ENCODE data around the gene MMP24. TPM values are rescaled to one million over a fixed set of nuclear protein-coding genes. Genes with fewer than 3 reads are reported as not detected.

Gene MMP24
- total RNA-seq, 1 experiment from 2014 or later: 7.1 TPM

GRCh38 chr20:35286899-35287508 is 60.5 kb downstream of the MMP24 start:
- DNase-seq (ENCODE audit: low read depth, low spot score): no peak
- ChIA-PET POLR2A (no interaction called here), CTCF (no interaction called here)
- H3K27ac ChIP-seq (ENCODE audit: low read length): no peak overlapping the region
- in situ Hi-C loops (cut with HindIII; ENCODE audit: low pct_unique_long_range_greater_than_20kb, low sequenced_read_pairs) (no loop called here), intact Hi-C loops (cut with micrococcal nuclease; ENCODE audit: unreplicated experiment) (no loop called here)
- no TSS peak for BruUV-seq (replicated peaks)
- TF ChIP-seq SIN3A (IDR thresholded peaks at IDR 0.05; ENCODE audit: borderline replicate concordance, insufficient read depth, low read depth, low read length): no peak
- TF ChIP-seq POLR2AphosphoS5 (IDR thresholded peaks at IDR 0.05; ENCODE audit: low read depth, low read length): no peak
- no peak for TF ChIP-seq CTCF (IDR thresholded peaks at IDR 0.05)
- no peak for TF ChIP-seq REST (IDR thresholded peaks at IDR 0.05; ENCODE audit: insufficient read depth in 1 of 2, low read depth in 2 of 2, low read length in 1 of 2)
- TF ChIP-seq TCF7L2 (IDR thresholded peaks at IDR 0.05; ENCODE audit: low read depth, low read length): no peak
- peaks cover 10% of the 10 kb centered on the region for H3K4me1 ChIP-seq (ENCODE audit: control insufficient read depth, insufficient read depth, low read length)
- H3K36me3 ChIP-seq (ENCODE audit: control insufficient read depth, insufficient read depth, low read length): no peaks in the 10 kb centered on the region
- H3K27me3 ChIP-seq (ENCODE audit: control insufficient read depth, insufficient read depth, low read length): no peaks in the 10 kb centered on the region
- no peaks in the 10 kb centered on the region for H3K9me3 ChIP-seq (ENCODE audit: control insufficient read depth, insufficient read depth, low read depth, low read length)
- no peak overlapping the region for H3K4me3 ChIP-seq (ENCODE audit: low read depth in 2 of 2, low read length in 2 of 2)
- no peak for ATAC-seq

GRCh38 chr20:35287509-35288324 is 61.2 kb downstream of the MMP24 start:
- no peak overlapping the region for H3K27ac ChIP-seq (ENCODE audit: low read length)
- ChIA-PET POLR2A (interaction anchor here (1.2 kb wide), 1 partner anchor 9 kb away, joined by 7 read pairs; no protein-coding TSS in a partner anchor), CTCF (no interaction called here)
- TF ChIP-seq TCF7L2 (IDR thresholded peaks at IDR 0.05; ENCODE audit: low read depth, low read length) (no peak), CTCF (IDR thresholded peaks at IDR 0.05) (no peak), REST (IDR thresholded peaks at IDR 0.05; ENCODE audit: insufficient read depth in 1 of 2, low read depth in 2 of 2, low read length in 1 of 2) (no peak), POLR2AphosphoS5 (IDR thresholded peaks at IDR 0.05; ENCODE audit: low read depth, low read length) (no peak), SIN3A (IDR thresholded peaks at IDR 0.05; ENCODE audit: borderline replicate concordance, insufficient read depth, low read depth, low read length) (no peak)
- DNase-seq (ENCODE audit: low read depth, low spot score): no peak
- no peaks in the 10 kb centered on the region for H3K9me3 ChIP-seq (ENCODE audit: control insufficient read depth, insufficient read depth, low read depth, low read length)
- H3K27me3 ChIP-seq (ENCODE audit: control insufficient read depth, insufficient read depth, low read length): no peaks in the 10 kb centered on the region
- intact Hi-C loops (cut with micrococcal nuclease; ENCODE audit: unreplicated experiment) (no loop called here), in situ Hi-C loops (cut with HindIII; ENCODE audit: low pct_unique_long_range_greater_than_20kb, low sequenced_read_pairs) (no loop called here)
- no TSS peak for BruUV-seq (replicated peaks)
- H3K36me3 ChIP-seq (ENCODE audit: control insufficient read depth, insufficient read depth, low read length): no peaks in the 10 kb centered on the region
- H3K4me3 ChIP-seq (ENCODE audit: low read depth in 2 of 2, low read length in 2 of 2): no peak overlapping the region
- peaks cover 10% of the 10 kb centered on the region for H3K4me1 ChIP-seq (ENCODE audit: control insufficient read depth, insufficient read depth, low read length)
- no peak for ATAC-seq

Data from Panc1 (cell line).